ENCODE results near the gene GP9. TPM values are rescaled to one million over a fixed set of nuclear protein-coding genes. Genes with fewer than 3 reads are reported as not detected.
"Not testable (repeated sequence)": the region's sequence is repeated elsewhere in the genome, so short reads cannot be mapped to it uniquely, and the experiment has no call there.

The GP9 gene
- total and polyA plus RNA-seq, 11 donors: not detected

DNA sequence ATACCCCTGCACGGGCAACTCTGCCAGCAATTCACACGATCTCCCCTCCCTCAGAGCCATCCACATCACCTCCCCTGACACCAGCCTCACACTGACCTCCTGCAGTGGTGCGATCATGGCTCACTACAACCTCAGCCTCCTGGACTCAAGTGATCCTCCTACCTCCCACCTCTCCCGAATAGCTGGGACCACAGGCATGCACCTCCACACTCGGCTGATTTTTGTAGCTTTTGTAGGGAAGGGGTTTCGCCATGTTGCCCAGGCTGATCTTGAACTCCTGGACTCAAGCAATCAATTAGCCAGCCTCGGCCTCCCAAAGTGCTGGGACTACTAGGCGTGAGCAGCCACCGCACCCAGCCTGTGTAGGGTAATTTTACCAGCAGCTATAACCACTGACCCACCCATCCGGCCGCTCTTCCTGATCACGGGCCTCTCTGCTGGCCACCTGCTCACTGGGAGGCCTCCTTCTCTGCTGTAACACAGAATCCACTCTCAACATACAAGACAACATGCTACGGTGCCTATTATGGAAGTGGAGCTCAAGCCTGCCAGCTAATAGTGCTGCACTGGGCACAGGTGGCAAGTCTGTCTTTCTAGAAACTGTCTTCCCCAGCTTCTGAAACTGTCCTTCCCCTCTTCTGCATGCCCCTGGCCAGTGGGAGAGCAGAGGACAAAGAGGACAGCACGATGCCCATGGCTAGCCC is 4.6 kb downstream of the GP9 start:
- H3K4me3 ChIP-seq: no peak overlapping the region
- no peaks in the 10 kb centered on the region for H3K36me3 ChIP-seq
- TF ChIP-seq, protein P1, sequence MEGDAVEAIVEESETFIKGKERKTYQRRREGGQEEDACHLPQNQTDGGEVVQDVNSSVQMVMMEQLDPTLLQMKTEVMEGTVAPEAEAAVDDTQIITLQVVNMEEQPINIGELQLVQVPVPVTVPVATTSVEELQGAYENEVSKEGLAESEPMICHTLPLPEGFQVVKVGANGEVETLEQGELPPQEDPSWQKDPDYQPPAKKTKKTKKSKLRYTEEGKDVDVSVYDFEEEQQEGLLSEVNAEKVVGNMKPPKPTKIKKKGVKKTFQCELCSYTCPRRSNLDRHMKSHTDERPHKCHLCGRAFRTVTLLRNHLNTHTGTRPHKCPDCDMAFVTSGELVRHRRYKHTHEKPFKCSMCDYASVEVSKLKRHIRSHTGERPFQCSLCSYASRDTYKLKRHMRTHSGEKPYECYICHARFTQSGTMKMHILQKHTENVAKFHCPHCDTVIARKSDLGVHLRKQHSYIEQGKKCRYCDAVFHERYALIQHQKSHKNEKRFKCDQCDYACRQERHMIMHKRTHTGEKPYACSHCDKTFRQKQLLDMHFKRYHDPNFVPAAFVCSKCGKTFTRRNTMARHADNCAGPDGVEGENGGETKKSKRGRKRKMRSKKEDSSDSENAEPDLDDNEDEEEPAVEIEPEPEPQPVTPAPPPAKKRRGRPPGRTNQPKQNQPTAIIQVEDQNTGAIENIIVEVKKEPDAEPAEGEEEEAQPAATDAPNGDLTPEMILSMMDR (IDR thresholded peaks at IDR 0.05): no peak
- no peak for TF ChIP-seq POLR2A (IDR thresholded peaks at IDR 0.05)
- no peak overlapping the region for H3K27ac ChIP-seq
- intact Hi-C loops (cut with DNase I): no loop called here
- DNase-seq (no peak), ATAC-seq (no peak)
- no peaks in the 10 kb centered on the region for H3K27me3 ChIP-seq
- H3K4me1 ChIP-seq: peaks cover 0 to 15% (median 3%) of the 10 kb centered on the region in 12 donors
- peaks cover 0 to 4% (median 0%) of the 10 kb centered on the region in 12 donors for H3K9me3 ChIP-seq
- 90 to 94% (median 92%) methylated on average over 14 of the region's 14 CpGs for WGBS, 4 donors

- Histone ChIP-seq H3K36me3 (no peaks in the 10 kb centered on the region), H3K4me3 (no peak overlapping the region), H3K27me3 (no peaks in the 10 kb centered on the region), H3K9me3 (peaks cover 0 to 4% (median 0%) of the 10 kb centered on the region in 12 donors), H3K4me1 (peaks cover 0 to 10% (median 3%) of the 10 kb centered on the region in 12 donors), H3K27ac (no peak overlapping the region)
- no peak for TF ChIP-seq POLR2A (IDR thresholded peaks at IDR 0.05)
- TF ChIP-seq, protein P1 (IDR thresholded peaks at IDR 0.05): no peak
- DNase-seq (no peak), ATAC-seq (no peak)
- intact Hi-C loops (cut with DNase I): no loop called here
- WGBS, 4 donors: 80 to 94% (median 84%) methylated on average over 4 of the region's 4 CpGs
Measured at GRCh38 chr3:129065720-129066073, 5.1 kb downstream of the GP9 start.

DNA sequence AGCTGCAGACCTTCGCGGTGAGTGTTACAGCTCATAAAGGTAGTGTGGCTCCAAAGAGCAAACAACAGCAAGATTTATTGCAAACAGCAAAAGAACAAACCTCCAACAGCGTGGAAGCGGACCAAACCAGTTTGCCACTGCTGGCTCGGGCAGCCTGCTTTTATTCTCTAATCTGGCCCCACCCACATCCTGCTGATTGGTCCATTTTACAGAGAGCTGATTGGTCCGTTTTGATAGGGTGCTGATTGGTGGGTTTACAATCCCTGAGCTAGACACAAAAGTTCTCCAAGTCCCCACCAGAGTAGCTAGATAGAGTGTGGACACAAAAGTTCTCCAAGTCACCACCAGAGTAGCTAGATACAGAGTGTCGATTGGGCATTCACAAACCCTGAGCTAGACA is 7.1 kb downstream of the GP9 start:
- H3K27me3 ChIP-seq; DNase-seq; H3K27ac ChIP-seq; ATAC-seq; intact Hi-C loops (cut with DNase I); H3K4me1 ChIP-seq; H3K9me3 ChIP-seq; H3K36me3 ChIP-seq: not testable (repeated sequence)
- H3K4me3 ChIP-seq: peak overlapping the region in 1 of 12 donors; percentile 55
- 91 to 97% (median 95%) methylated on average over 7 of the region's 7 CpGs for WGBS, 4 donors

DNA sequence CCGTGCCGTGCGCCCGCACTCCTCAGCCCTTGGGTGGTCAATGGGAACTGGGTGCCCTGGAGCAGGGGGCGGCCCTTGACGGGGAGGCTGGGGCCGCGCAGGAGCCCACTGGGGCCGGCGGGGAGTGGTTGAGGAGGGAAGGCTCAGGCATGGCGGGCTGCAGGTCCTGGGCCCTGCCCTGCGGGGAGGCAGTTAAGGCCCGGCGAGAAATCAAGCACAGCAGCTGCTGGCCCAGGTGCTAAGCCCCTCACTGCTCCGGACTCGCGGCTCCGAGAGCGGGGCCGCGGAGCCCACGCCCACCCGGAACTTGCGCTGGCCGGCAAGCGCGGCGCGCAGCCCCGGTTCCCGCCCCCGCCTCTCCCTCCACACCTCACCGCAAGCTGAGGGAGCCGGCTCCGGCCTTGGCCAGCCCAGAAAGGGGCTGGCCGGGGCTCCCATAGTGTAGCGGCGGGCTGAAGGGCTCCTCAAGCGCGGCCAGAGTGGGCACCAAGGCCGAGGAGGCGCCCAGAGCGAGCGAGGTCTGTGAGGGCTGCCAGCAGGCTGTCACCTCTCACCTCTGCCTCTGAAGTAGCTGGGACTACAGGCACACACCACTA is 7.8 kb downstream of the GP9 start:
- Histone ChIP-seq H3K4me3 (peak overlapping the region in 11 of 12 donors; percentile 18 to 58 (median 45)), H3K9me3 (peaks cover 0 to 4% (median 0%) of the 10 kb centered on the region in 12 donors), H3K4me1 (peaks cover 0 to 9% (median 3%) of the 10 kb centered on the region in 12 donors), H3K36me3 (no peaks in the 10 kb centered on the region), H3K27me3 (no peaks in the 10 kb centered on the region), H3K27ac (peak overlapping the region in 2 of 12 donors; percentile 4 to 47)
- DNase-seq: peak in 3 of 5 donors; percentile 27 to 69 (median 32)
- 3 to 20% (median 11%) methylated on average over 9 to 44 of the region's 44 CpGs for WGBS, 4 donors
- TF ChIP-seq, protein P1 (IDR thresholded peaks at IDR 0.05): no peak
- TF ChIP-seq POLR2A (IDR thresholded peaks at IDR 0.05): peak in 1 of 2 donors; percentile 14
- ATAC-seq: peak in 3 of 4 donors; percentile 36 to 57 (median 48)
- intact Hi-C loops (cut with DNase I): no loop called here

GRCh38 chr3:129069313-129070085 is 8.9 kb downstream of the GP9 start:
- H3K4me3 ChIP-seq; H3K36me3 ChIP-seq; ATAC-seq; H3K4me1 ChIP-seq; H3K27me3 ChIP-seq; H3K27ac ChIP-seq; DNase-seq; intact Hi-C loops (cut with DNase I); H3K9me3 ChIP-seq: not testable (repeated sequence)
- WGBS, 4 donors: 73 to 84% (median 77%) methylated on average over 13 of the region's 13 CpGs

Data from heart left ventricle (tissue), 16 donors.